Muscle of leg (tissue), 9 donors: ENCODE measurements around the gene LEUTX. TPM values are rescaled to one million over a fixed set of nuclear protein-coding genes. Genes with fewer than 3 reads are reported as not detected.

ENCODE experiments used
- polyA plus RNA-seq, 8 donors: library from polyadenylated mRNA; unstranded; fragments of 120-200 nt; gene quantifications; one replicate each; pipeline versions ENCODE4 v1.2.1 to v1.2.3, GENCODE V29; 2013; ENCODE audit warnings: inconsistent platforms in 1 of 8, low replicate concordance in 1 of 8; ENCODE audit not compliant: insufficient read length in 8 of 8, insufficient read depth in 1 of 8
- total RNA-seq: library from RNA; stranded (reverse); fragments of 120-200 nt; gene quantifications from one replicate; pipeline ENCODE4 v1.2.4, GENCODE V29; 2013

The LEUTX gene
- total and polyA plus RNA-seq, 9 donors: not detected

Other genes starting within 250 kb of the LEUTX start
- gene EID2B, start 246.0 kb upstream of the LEUTX start, total RNA-seq: 3.2 TPM
- 1 to 10 TPM; 2.2 to 3.0 (median 2.5) TPM for gene EID2B, start 246.0 kb upstream of the LEUTX start, polyA plus RNA-seq
- gene EID2, start 238.7 kb upstream of the LEUTX start, total RNA-seq: 7.0 TPM
- gene EID2, start 238.7 kb upstream of the LEUTX start, polyA plus RNA-seq: 10 to 100 TPM in 6 of 8 donors, 1 to 10 TPM in 2; 9.2 to 13.4 (median 10.5) TPM
- gene LGALS13, start 176.3 kb upstream of the LEUTX start, total RNA-seq: 0.31 TPM
- gene LGALS13, start 176.3 kb upstream of the LEUTX start, polyA plus RNA-seq: not detected
- gene LGALS16, start 122.9 kb upstream of the LEUTX start, total RNA-seq: not detected
- gene LGALS16, start 122.9 kb upstream of the LEUTX start, polyA plus RNA-seq: not detected
- 0.13 TPM for gene LGALS14, start 74.4 kb upstream of the LEUTX start, total RNA-seq
- gene LGALS14, start 74.4 kb upstream of the LEUTX start, polyA plus RNA-seq: under 1 TPM in 6 of 8 donors, not detected in 2; 0.23 to 0.39 (median 0.35) TPM
- 1.2 TPM for gene CLC, start 40.8 kb upstream of the LEUTX start, total RNA-seq
- 1 to 10 TPM in 6 of 8 donors, under 1 TPM in 2; 0.40 to 4.8 (median 2.4) TPM for gene CLC, start 40.8 kb upstream of the LEUTX start, polyA plus RNA-seq
- gene DYRK1B, start 55.3 kb downstream of the LEUTX start, total RNA-seq: 23.5 TPM
- 10 to 100 TPM; 34.9 to 59.5 (median 49.6) TPM for gene DYRK1B, start 55.3 kb downstream of the LEUTX start, polyA plus RNA-seq
- 159 TPM for gene FBL, start 67.5 kb downstream of the LEUTX start, total RNA-seq
- gene FBL, start 67.5 kb downstream of the LEUTX start, polyA plus RNA-seq: 100 to 1,000 TPM; 264 to 375 (median 297) TPM
- gene FCGBP, start 155.8 kb downstream of the LEUTX start, total RNA-seq: 2.8 TPM
- 10 to 100 TPM in 2 of 8 donors, 1 to 10 TPM in 6; 1.9 to 11.7 (median 5.0) TPM for gene FCGBP, start 155.8 kb downstream of the LEUTX start, polyA plus RNA-seq
- gene PSMC4, start 192.3 kb downstream of the LEUTX start, total RNA-seq: 53.4 TPM
- gene PSMC4, start 192.3 kb downstream of the LEUTX start, polyA plus RNA-seq: 10 to 100 TPM; 57.5 to 66.7 (median 61.3) TPM
- gene ZNF546, start 218.2 kb downstream of the LEUTX start, total RNA-seq: 8.9 TPM
- gene ZNF546, start 218.2 kb downstream of the LEUTX start, polyA plus RNA-seq: 1 to 10 TPM; 2.5 to 4.9 (median 3.3) TPM